ENCODE data around the gene DYSF.

The DYSF gene

DNA sequence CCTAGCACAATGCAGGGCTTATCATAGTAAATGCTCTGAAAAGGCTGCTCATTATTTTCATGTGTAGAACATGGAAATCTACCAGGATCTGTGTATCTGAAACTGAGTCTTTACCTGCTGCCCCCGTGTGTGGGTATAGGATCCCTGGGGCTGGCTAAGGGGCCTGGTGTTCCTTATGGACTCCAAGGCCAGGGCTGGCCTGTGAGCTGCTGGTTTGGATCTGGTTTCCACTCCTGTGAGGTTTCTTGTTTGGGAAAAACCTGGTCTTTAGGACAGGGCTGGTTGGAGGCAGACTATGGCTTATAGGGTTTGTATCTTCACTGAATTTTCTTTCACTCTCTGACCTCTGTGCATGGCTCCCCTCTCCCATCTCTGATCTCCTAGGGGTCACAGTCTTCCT, 80.8 kb downstream of the DYSF start:
- H3K4me3 ChIP-seq (ENCODE audit: low read depth, low read length), result no peak overlapping the region
- no peak for DNase-seq (ENCODE audit: low read depth)
- TF ChIP-seq CTCF (IDR thresholded peaks at IDR 0.05; ENCODE audit: low read depth, low read length, missing control alignments), result no peak

DNA sequence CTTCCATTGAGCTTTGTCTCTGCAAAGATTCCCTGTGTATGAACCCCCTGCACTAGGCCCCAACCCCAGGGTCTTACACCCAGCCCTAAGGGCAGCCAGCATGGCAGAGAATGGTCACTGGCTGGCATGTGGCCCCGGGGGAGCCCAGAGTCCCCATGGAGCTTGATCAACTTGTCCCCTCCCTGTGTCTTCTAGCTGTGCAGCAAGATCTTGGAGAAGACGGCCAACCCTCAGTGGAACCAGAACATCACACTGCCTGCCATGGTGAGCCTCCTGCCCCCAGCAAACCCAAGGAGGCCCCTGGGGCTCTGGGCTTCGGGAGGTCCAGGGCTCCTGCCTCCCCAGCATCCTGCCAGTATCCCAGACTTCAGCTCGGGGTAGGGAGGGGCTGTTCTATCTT, 81.5 kb downstream of the DYSF start:
- H3K4me3 ChIP-seq (ENCODE audit: low read depth, low read length), result no peak overlapping the region
- no peak for DNase-seq (ENCODE audit: low read depth)
- no peak for TF ChIP-seq CTCF (IDR thresholded peaks at IDR 0.05; ENCODE audit: low read depth, low read length, missing control alignments)

GRCh38 chr2:71535526-71535925, 82.2 kb downstream of the DYSF start:
- H3K4me3 ChIP-seq (ENCODE audit: low read depth, low read length), result no peak overlapping the region
- no peak for DNase-seq (ENCODE audit: low read depth)
- no peak for TF ChIP-seq CTCF (IDR thresholded peaks at IDR 0.05; ENCODE audit: low read depth, low read length, missing control alignments)

DNA sequence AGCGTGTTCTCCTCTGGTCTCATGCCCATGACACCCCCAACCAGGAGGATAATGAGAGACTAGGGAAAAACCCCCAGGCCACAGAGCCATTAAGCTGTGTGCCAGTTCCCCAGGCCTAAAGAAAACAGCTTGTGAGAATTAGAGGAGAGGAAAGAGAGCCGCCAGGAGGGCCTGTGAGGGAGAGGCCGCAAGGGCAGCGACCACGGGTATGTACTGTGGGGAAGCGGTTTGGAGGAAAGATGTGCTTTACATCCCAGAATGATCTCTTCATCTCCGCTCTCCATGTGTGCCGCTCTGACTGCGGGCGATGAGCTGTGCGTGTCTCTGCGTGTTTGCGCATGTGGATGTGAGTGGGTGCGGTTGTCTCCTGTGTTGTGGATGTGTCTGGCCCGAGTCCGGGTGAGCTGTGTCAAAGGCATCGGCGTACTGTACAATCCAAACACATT, 82.9 kb downstream of the DYSF start:
- TF ChIP-seq CTCF (IDR thresholded peaks at IDR 0.05; ENCODE audit: low read depth, low read length, missing control alignments), result no peak
- DNase-seq (ENCODE audit: low read depth), result no peak
- H3K4me3 ChIP-seq (ENCODE audit: low read depth, low read length), result no peak overlapping the region

- H3K4me3 ChIP-seq (ENCODE audit: low read depth, low read length), result no peak overlapping the region
- no peak for TF ChIP-seq CTCF (IDR thresholded peaks at IDR 0.05; ENCODE audit: low read depth, low read length, missing control alignments)
- DNase-seq (ENCODE audit: low read depth), result no peak
These were observed 84.9 kb downstream of the DYSF start for GRCh38 chr2:71538241-71538640.

DNA sequence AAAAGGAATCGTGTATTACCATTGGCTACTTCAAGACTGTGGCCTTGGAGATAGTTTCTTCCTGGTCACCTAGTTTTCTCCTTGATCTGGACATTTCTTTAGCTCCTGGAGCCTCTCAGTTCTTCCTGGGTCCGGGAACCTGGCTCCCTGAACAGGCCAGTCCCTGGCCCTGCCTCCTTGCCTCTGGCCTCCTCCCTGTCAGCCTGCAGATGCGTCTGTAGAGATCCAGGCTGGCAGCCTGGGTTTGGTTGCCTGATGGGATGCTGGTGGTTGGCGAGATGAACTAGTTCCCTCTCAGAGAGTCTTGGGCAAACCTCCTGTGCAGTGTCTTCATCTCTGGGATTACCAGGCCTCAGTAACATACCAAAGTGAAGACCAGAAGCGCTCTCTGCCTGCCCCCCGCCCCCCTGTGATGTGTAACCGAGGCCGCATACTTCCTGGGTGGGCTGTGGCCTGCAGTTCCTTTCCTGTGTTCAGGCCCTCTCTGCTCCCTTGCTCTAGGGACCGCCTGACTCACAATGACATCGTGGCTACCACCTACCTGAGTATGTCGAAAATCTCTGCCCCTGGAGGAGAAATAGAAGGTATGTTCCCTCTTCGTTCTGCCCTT, 85.4 kb downstream of the DYSF start:
- DNase-seq (ENCODE audit: low read depth), result no peak
- no peak overlapping the region for H3K4me3 ChIP-seq (ENCODE audit: low read depth, low read length)
- TF ChIP-seq CTCF (IDR thresholded peaks at IDR 0.05; ENCODE audit: low read depth, low read length, missing control alignments), result no peak

DNA sequence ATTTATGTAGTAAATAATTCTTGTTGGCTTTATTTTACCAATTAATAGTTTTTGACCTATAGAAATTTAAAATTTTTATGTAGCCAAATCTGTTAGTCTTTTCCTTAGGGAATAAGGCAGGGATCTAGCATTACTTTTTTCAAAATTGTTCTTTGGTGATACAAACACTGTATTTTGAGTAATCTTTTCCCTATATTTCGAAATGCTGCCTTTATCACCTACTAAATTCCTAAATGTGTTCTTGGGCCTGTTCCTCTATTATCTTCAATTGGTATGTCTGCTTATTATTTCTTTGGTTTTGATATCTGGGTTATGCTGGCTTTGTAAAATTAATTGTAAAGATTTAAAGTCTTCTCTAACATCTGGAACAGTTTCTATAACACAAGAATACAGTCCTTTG, 87.5 kb downstream of the DYSF start:
- TF ChIP-seq CTCF (IDR thresholded peaks at IDR 0.05; ENCODE audit: low read depth, low read length, missing control alignments), result no peak
- no peak for DNase-seq (ENCODE audit: low read depth)
- no peak overlapping the region for H3K4me3 ChIP-seq (ENCODE audit: low read depth, low read length)
